Activated CD4-positive, CD25-positive, alpha-beta regulatory T cell treated with anti-CD3 and anti-CD28 coated beads, Interleukin-2, amount 50 U/mL, for 72 hours (primary cell): ENCODE measurements around the gene DHX35.
A peak's percentile ranks its signal among the peaks of the same experiment; 100 is the strongest.
"Not testable (repeated sequence)": the region's sequence is repeated elsewhere in the genome, so short reads cannot be mapped to it uniquely, and the experiment has no call there.

ENCODE experiments used
- DNase-seq: peaks from one replicate; pipeline ENCODE4 v3.0.0; 2021

DHX35 gene

DNA sequence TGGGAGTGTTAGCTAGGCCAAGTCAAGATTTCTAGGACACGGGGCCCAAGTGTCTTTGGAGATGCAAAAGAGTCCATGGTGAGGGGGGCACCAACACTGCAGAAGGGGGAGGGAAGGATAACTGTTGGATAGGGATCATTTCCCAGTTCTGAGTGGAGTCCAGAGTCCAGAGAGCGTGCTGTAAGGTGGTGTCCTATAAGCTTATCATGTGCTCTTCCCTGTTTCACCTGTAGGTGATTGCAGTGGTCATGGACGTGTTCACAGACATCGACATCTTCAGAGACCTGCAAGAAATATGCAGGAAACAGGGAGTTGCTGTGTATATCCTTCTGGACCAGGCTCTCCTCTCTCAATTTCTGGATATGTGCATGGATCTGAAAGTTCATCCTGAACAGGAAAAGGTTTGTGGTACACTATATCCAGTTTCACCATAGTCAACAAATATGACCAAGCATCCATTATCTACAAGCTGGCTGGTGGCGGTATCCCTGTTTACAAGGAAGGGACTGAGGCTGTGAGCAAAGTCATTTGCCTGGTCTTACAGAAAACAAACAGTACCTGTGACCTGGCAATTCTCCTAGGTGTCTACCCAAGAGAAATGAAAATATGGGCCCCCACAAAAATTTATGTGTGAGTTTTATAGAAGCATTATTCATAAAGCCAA lies 20.3 kb upstream of the DHX35 start:
- DNase-seq: no peak

GRCh38 chr20:38945012-38945411 lies 17.1 kb upstream of the DHX35 start:
- no peak for DNase-seq

- no peak for DNase-seq
Measured at GRCh38 chr20:38946836-38947235, 15.3 kb upstream of the DHX35 start.

DNA sequence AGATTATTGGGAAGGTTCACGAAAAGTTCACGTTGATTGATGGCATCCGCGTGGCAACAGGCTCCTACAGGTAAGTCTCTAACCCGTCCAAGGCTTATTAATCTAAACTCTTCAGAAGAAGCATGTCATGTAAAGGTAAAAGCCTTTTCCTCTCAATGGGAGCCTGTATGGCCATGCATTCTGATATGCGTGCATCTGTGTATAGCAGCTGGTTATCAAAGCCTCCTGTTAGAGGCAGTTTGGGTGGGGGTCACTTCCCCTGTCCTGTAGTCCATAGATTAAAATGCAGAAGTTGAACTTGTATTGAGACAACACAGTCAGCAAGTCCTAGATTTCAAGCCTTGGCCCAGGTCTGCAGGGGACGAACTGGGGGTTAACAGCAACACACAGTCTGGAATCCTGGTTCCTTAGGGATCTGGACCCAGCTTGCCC lies 14.2 kb upstream of the DHX35 start:
- no peak for DNase-seq

- no peak for DNase-seq
Measured at GRCh38 chr20:38950254-38950653, 11.9 kb upstream of the DHX35 start.

GRCh38 chr20:38951611-38952010 lies 10.5 kb upstream of the DHX35 start:
- DNase-seq: no peak

GRCh38 chr20:38952153-38952552 lies 10.0 kb upstream of the DHX35 start:
- DNase-seq: no peak

DNA sequence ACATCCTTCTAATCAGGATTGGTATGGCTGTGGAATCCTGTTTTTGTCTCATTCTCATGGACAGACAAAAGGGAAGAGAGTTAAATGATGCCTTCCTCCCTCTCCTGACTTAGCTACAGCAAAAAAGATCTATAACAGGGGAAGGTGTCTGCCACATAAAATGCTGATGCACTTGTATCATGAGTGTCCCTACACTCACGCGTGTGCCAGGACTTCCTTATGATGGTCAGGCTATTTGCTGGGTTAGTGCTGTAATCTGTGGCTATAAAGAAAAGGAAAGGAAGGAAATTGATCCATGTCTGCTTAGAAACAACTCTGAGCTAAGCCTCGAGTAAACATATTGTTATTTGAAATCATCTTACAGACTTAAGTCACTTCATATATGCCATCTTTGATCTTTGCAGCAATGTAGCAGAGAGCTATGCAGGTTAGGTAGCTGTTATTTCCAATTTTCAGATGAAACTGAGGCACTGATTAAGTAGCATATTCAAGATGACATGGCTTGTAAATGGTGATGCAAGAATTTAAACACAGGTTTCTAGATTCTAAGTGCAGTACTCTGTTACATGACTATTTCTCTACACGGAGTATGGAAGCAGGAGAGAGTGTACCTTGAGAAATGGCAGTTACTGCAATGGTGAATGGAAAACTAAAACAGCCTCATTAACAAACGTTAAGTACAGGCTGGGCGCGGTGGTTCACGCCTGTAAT lies 8.4 kb upstream of the DHX35 start:
- no peak for DNase-seq

GRCh38 chr20:38957235-38957876 lies 4.8 kb upstream of the DHX35 start:
- no peak for DNase-seq

DNA sequence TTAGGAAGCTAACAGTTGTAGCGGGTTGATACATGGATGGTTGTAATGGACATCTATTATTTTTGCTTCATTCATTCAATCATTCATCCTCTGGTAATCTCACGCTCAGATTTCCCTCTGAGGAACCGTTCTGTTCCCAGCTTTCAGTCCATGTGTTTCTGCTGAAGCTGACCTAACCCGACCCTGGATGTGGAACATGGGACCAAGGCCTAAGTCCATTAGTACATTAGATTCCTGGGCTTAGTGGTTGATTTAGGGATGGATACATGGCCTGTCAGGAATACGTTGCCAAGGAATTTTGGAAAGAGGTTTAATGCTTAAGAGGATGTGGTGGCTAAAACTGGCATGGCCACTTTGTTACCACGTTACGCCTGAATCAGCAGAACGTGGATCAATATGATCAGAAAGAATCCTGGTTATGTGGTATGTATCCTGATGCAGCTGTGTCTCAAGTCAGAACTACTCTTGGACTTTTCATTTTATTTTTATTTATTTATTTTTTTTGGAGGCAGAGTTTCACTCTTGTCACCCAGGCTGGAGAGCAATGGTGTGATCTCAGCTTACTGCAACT lies 4.1 kb upstream of the DHX35 start:
- DNase-seq: no peak

DNA sequence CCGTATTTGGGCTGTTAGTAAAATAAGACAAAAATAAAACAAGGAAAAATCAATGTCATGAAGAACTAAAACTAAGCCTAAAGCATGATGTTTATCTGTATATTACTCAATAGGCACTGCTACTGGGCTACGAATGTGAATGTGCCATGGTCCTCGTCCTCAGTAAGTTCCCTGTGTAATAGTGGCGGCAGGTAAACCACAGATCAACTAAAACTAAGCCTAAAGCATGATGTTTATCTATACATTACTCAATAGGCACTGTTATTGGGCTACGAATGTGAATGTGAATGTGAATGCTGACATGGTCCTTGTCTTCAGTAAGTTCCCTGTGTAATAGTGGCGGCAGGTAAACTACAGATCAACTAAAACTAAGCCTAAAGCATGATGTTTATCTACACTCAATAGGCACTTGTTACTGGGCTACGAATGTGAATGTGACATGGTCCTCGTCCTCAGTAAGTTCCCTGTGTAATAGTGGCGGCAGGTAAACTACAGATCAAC lies 1.9 kb upstream of the DHX35 start:
- DNase-seq: not testable (repeated sequence)

DNA sequence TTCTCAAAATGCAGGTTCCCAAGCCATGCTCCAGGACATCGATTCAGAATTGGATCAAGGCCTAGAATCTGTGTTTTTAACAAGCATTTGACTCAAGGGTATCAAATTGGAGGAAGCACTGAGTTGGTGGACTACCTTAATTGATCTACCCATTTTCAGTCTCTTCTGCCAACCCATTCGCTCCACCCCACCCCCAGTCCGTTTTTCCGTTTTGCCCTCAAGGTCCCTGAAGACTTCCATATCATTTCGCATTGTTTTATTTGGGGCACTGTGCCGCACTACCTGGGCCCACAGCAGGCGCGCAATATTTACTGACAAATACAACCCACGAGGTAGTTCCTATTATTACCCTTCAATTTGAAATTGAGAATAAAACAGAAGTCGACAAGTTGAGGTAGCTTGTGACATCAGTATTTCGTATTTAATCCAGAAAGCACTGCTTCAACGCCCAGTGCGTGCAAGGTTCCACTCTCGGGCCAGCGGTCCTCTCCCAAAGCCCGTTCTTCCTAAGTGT lies 557 bp upstream of the DHX35 start:
- DNase-seq: peak; percentile 34

DNA sequence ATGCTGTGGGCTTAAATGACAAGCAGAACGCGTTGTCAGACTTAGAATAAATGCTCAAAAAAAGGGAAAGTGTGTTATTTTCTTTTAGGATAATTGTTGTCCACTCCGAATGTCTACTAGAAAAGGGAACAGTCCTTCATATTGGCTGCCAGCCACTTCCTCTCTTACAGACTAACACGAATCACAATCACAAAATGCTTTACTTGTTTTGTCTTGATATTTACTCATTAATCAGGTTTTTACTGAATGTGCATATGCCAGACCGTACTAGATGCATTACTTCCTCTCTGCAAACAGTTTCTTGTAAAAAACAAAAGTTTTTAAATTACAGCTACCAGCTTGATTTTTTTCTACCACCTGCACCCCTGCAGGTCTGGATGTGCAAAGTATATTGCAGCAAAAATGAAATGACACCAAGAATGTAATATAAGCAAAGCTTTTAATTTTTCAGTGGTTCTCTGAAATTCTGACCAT lies 821 bp downstream of the DHX35 start:
- DNase-seq: no peak

DNA sequence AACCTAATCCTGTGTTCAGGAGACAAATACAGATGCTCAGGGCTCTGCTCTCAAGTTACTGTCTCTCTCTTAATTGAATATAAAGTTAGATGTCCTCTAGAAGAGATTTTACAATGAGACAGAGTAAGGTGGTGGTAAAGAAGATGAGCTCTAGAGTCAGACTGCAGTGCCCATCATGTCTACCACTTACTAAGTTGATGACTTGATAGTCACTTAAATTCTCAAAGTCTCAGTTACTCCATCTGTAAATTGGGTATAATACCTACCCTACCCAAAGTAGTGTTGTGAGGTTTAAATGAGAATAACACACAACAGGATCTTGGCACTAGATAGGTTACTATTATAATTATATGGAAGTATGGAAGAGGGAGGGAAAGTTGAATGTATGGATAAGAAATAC lies 1.6 kb downstream of the DHX35 start:
- DNase-seq: no peak

DNA sequence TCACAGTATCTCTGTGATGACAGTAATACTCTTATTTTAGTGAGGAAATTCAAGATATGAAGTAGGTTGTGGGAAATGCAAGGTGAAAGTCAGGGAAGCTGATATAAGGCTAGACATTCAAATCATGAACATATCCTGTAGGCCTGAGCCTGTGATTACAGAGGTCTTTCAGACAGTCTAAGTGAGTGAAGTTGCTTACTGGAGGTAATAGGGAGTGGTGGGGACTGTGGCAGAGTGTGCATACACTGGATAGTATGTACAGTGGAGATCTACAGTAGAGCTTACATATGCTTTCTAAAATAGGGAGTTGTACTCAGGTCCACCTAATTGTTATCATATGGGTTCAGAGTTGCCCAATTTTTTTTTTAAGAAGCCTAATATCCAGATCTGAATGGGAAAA lies 3.1 kb downstream of the DHX35 start:
- no peak for DNase-seq

- DNase-seq: no peak
Measured at GRCh38 chr20:38968090-38968489, 5.9 kb downstream of the DHX35 start.

GRCh38 chr20:38969708-38970107 lies 7.6 kb downstream of the DHX35 start:
- no peak for DNase-seq

DNA sequence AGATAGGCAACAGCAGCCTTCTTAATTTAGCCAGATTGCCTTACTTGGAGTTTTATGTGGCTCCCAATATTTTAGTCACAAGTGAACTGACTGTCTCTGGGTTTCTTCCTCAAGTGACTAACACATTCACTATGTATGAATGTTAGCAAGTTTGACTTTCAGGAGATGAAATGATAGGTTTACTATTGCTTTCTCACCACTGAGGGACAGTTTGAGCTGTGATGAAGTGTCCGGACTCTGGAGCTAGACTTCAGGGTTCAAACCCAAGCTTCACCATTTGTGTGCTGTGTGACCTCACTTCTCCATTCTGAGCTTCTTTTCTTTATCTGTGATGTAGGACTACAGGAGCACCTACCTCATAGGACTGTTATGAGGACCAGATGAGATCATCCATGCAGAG lies 8.2 kb downstream of the DHX35 start:
- no peak for DNase-seq

- DNase-seq: no peak
Measured at GRCh38 chr20:38973107-38973506, 11.0 kb downstream of the DHX35 start.

GRCh38 chr20:38973645-38974044 lies 11.5 kb downstream of the DHX35 start:
- no peak for DNase-seq

GRCh38 chr20:38975539-38976120 lies 13.5 kb downstream of the DHX35 start:
- DNase-seq: no peak

DNA sequence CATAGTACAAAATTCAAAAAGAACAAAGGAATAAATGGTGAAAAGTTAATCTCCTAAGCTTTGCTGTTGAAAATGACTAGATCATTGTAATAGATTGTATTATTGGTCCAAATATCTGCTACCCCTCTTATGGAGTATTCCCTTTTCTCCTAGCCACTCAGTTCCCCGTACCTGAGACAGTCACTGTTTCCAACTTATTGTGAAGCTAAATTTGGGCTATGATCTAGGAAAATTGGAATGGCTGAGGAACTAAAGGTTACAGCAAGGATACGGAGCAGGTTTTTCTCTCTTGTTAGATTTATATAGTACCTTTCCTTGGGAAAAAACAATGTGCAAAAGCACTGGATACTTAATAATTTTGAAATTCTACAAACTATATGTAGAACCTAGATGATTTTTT lies 17.3 kb downstream of the DHX35 start:
- no peak for DNase-seq

DNA sequence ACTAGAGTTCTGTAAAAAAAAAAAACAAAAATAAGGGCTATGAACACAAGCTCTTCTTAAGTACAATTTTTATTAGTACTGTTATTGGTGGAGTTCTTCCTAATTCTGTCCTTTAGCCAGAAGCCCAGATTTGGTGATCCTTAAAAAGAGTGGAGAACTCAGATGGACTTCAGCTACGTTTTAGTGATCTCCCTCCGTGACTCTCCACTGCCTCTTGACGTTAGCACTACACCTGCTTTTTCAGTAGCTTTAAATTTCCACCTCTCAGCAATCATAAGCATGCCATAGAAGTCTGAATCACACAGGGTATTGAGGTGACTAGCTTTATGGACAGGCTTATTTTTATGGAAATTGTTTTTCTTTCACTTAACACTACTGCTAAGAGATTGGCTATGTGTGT lies 17.7 kb downstream of the DHX35 start:
- no peak for DNase-seq
